ENCODE results near the gene ZBTB20.
"Not testable (repeated sequence)": the region's sequence is repeated elsewhere in the genome, so short reads cannot be mapped to it uniquely, and the experiment has no call there.

ZBTB20 gene

GRCh38 chr3:115139072-115139471, 8.0 kb downstream of the ZBTB20 start:
- Histone ChIP-seq H3K9me3 (ENCODE audit: control insufficient read depth, insufficient read depth, low read length) (no peaks in the 10 kb centered on the region), H3K36me3 (ENCODE audit: control insufficient read depth, insufficient read depth, low read length) (no peaks in the 10 kb centered on the region), H3K27me3 (ENCODE audit: control insufficient read depth, insufficient read depth, low read length) (no peaks in the 10 kb centered on the region), H3K4me3 (ENCODE audit: low read depth, low read length) (no peak overlapping the region), H3K9ac (ENCODE audit: low read depth, low read length) (no peak overlapping the region), H3K4me1 (ENCODE audit: control insufficient read depth, insufficient read depth, low read length) (peaks cover 19% of the 10 kb centered on the region)

GRCh38 chr3:115134648-115135347, 12.3 kb downstream of the ZBTB20 start:
- no peaks in the 10 kb centered on the region for H3K9me3 ChIP-seq (ENCODE audit: control insufficient read depth, insufficient read depth, low read length)
- no peak overlapping the region for H3K4me3 ChIP-seq (ENCODE audit: low read depth, low read length)
- no peaks in the 10 kb centered on the region for H3K27me3 ChIP-seq (ENCODE audit: control insufficient read depth, insufficient read depth, low read length)
- H3K36me3 ChIP-seq (ENCODE audit: control insufficient read depth, insufficient read depth, low read length), result no peaks in the 10 kb centered on the region
- no peak overlapping the region for H3K9ac ChIP-seq (ENCODE audit: low read depth, low read length)
- peaks cover 6% of the 10 kb centered on the region for H3K4me1 ChIP-seq (ENCODE audit: control insufficient read depth, insufficient read depth, low read length)

- Histone ChIP-seq H3K9ac (ENCODE audit: low read depth, low read length) (no peak overlapping the region), H3K36me3 (ENCODE audit: control insufficient read depth, insufficient read depth, low read length) (no peaks in the 10 kb centered on the region), H3K4me1 (ENCODE audit: control insufficient read depth, insufficient read depth, low read length) (no peaks in the 10 kb centered on the region), H3K27me3 (ENCODE audit: control insufficient read depth, insufficient read depth, low read length) (no peaks in the 10 kb centered on the region), H3K4me3 (ENCODE audit: low read depth, low read length) (no peak overlapping the region), H3K9me3 (ENCODE audit: control insufficient read depth, insufficient read depth, low read length) (no peaks in the 10 kb centered on the region)
Observed at GRCh38 chr3:115127208-115127607, 19.9 kb downstream of the ZBTB20 start.

- H3K27me3 ChIP-seq (ENCODE audit: control insufficient read depth, insufficient read depth, low read length), result no peaks in the 10 kb centered on the region
- H3K9ac ChIP-seq (ENCODE audit: low read depth, low read length), result no peak overlapping the region
- no peaks in the 10 kb centered on the region for H3K4me1 ChIP-seq (ENCODE audit: control insufficient read depth, insufficient read depth, low read length)
- no peaks in the 10 kb centered on the region for H3K36me3 ChIP-seq (ENCODE audit: control insufficient read depth, insufficient read depth, low read length)
- H3K4me3 ChIP-seq (ENCODE audit: low read depth, low read length), result no peak overlapping the region
- H3K9me3 ChIP-seq (ENCODE audit: control insufficient read depth, insufficient read depth, low read length), result no peaks in the 10 kb centered on the region
Observed at GRCh38 chr3:115120597-115120996, 26.5 kb downstream of the ZBTB20 start.

GRCh38 chr3:115113367-115113766, 33.7 kb downstream of the ZBTB20 start:
- H3K4me3 ChIP-seq (ENCODE audit: low read depth, low read length), result no peak overlapping the region
- H3K4me1 ChIP-seq (ENCODE audit: control insufficient read depth, insufficient read depth, low read length), result no peaks in the 10 kb centered on the region
- no peaks in the 10 kb centered on the region for H3K36me3 ChIP-seq (ENCODE audit: control insufficient read depth, insufficient read depth, low read length)
- no peaks in the 10 kb centered on the region for H3K9me3 ChIP-seq (ENCODE audit: control insufficient read depth, insufficient read depth, low read length)
- H3K27me3 ChIP-seq (ENCODE audit: control insufficient read depth, insufficient read depth, low read length), result no peaks in the 10 kb centered on the region
- no peak overlapping the region for H3K9ac ChIP-seq (ENCODE audit: low read depth, low read length)

GRCh38 chr3:115111632-115112031, 35.5 kb downstream of the ZBTB20 start:
- H3K9ac ChIP-seq (ENCODE audit: low read depth, low read length), result no peak overlapping the region
- H3K27me3 ChIP-seq (ENCODE audit: control insufficient read depth, insufficient read depth, low read length), result no peaks in the 10 kb centered on the region
- no peak overlapping the region for H3K4me3 ChIP-seq (ENCODE audit: low read depth, low read length)
- no peaks in the 10 kb centered on the region for H3K4me1 ChIP-seq (ENCODE audit: control insufficient read depth, insufficient read depth, low read length)
- no peaks in the 10 kb centered on the region for H3K9me3 ChIP-seq (ENCODE audit: control insufficient read depth, insufficient read depth, low read length)
- H3K36me3 ChIP-seq (ENCODE audit: control insufficient read depth, insufficient read depth, low read length), result no peaks in the 10 kb centered on the region

GRCh38 chr3:115110830-115111229, 36.3 kb downstream of the ZBTB20 start:
- no peaks in the 10 kb centered on the region for H3K4me1 ChIP-seq (ENCODE audit: control insufficient read depth, insufficient read depth, low read length)
- H3K4me3 ChIP-seq (ENCODE audit: low read depth, low read length), result no peak overlapping the region
- no peaks in the 10 kb centered on the region for H3K27me3 ChIP-seq (ENCODE audit: control insufficient read depth, insufficient read depth, low read length)
- no peaks in the 10 kb centered on the region for H3K36me3 ChIP-seq (ENCODE audit: control insufficient read depth, insufficient read depth, low read length)
- no peaks in the 10 kb centered on the region for H3K9me3 ChIP-seq (ENCODE audit: control insufficient read depth, insufficient read depth, low read length)
- H3K9ac ChIP-seq (ENCODE audit: low read depth, low read length), result no peak overlapping the region

- not testable (repeated sequence) for H3K4me1 ChIP-seq (ENCODE audit: control insufficient read depth, insufficient read depth, low read length); H3K4me3 ChIP-seq (ENCODE audit: low read depth, low read length); H3K36me3 ChIP-seq (ENCODE audit: control insufficient read depth, insufficient read depth, low read length); H3K27me3 ChIP-seq (ENCODE audit: control insufficient read depth, insufficient read depth, low read length); H3K9me3 ChIP-seq (ENCODE audit: control insufficient read depth, insufficient read depth, low read length); H3K9ac ChIP-seq (ENCODE audit: low read depth, low read length)
Observed at GRCh38 chr3:115110066-115110465, 37.0 kb downstream of the ZBTB20 start.

- no peaks in the 10 kb centered on the region for H3K27me3 ChIP-seq (ENCODE audit: control insufficient read depth, insufficient read depth, low read length)
- H3K9me3 ChIP-seq (ENCODE audit: control insufficient read depth, insufficient read depth, low read length), result no peaks in the 10 kb centered on the region
- H3K4me1 ChIP-seq (ENCODE audit: control insufficient read depth, insufficient read depth, low read length), result no peaks in the 10 kb centered on the region
Observed at GRCh38 chr3:115108614-115109013, 38.5 kb downstream of the ZBTB20 start.

GRCh38 chr3:115102046-115102445, 45.0 kb downstream of the ZBTB20 start:
- Histone ChIP-seq H3K9me3 (ENCODE audit: control insufficient read depth, insufficient read depth, low read length) (no peaks in the 10 kb centered on the region), H3K36me3 (ENCODE audit: control insufficient read depth, insufficient read depth, low read length) (no peaks in the 10 kb centered on the region), H3K4me1 (ENCODE audit: control insufficient read depth, insufficient read depth, low read length) (no peaks in the 10 kb centered on the region), H3K4me3 (ENCODE audit: low read depth, low read length) (no peak overlapping the region), H3K27me3 (ENCODE audit: control insufficient read depth, insufficient read depth, low read length) (no peaks in the 10 kb centered on the region), H3K9ac (ENCODE audit: low read depth, low read length) (no peak overlapping the region)

More at GRCh38 chr3:115108614-115109013, 38.5 kb downstream of the ZBTB20 start:
- no peak overlapping the region for H3K4me3 ChIP-seq (ENCODE audit: low read depth, low read length)
- no peaks in the 10 kb centered on the region for H3K36me3 ChIP-seq (ENCODE audit: control insufficient read depth, insufficient read depth, low read length)
- H3K9ac ChIP-seq (ENCODE audit: low read depth, low read length), result no peak overlapping the region

- no peak overlapping the region for H3K9ac ChIP-seq (ENCODE audit: low read depth, low read length)
- no peaks in the 10 kb centered on the region for H3K4me1 ChIP-seq (ENCODE audit: control insufficient read depth, insufficient read depth, low read length)
- no peak overlapping the region for H3K4me3 ChIP-seq (ENCODE audit: low read depth, low read length)
- H3K9me3 ChIP-seq (ENCODE audit: control insufficient read depth, insufficient read depth, low read length), result no peaks in the 10 kb centered on the region
- no peaks in the 10 kb centered on the region for H3K36me3 ChIP-seq (ENCODE audit: control insufficient read depth, insufficient read depth, low read length)
- no peaks in the 10 kb centered on the region for H3K27me3 ChIP-seq (ENCODE audit: control insufficient read depth, insufficient read depth, low read length)
Observed at GRCh38 chr3:115100806-115101205, 46.3 kb downstream of the ZBTB20 start.

GRCh38 chr3:115099986-115100571, 47.0 kb downstream of the ZBTB20 start:
- H3K27me3 ChIP-seq (ENCODE audit: control insufficient read depth, insufficient read depth, low read length), result no peaks in the 10 kb centered on the region
- H3K9me3 ChIP-seq (ENCODE audit: control insufficient read depth, insufficient read depth, low read length), result no peaks in the 10 kb centered on the region
- no peak overlapping the region for H3K9ac ChIP-seq (ENCODE audit: low read depth, low read length)
- H3K4me3 ChIP-seq (ENCODE audit: low read depth, low read length), result peak overlapping the region; percentile 6
- no peaks in the 10 kb centered on the region for H3K4me1 ChIP-seq (ENCODE audit: control insufficient read depth, insufficient read depth, low read length)
- H3K36me3 ChIP-seq (ENCODE audit: control insufficient read depth, insufficient read depth, low read length), result no peaks in the 10 kb centered on the region

Data from iPS-15b (cell line).